PC-9 (cell line): ENCODE data around the gene EMILIN1. TPM values are rescaled to one million over a fixed set of nuclear protein-coding genes. Genes with fewer than 3 reads are reported as not detected.

Experiments used
- BruUV-seq: library from RNA; stranded (reverse); fragments of 400-500 nt; replicated peaks from 2 replicates; lab custom pipeline; 2021; lab: Mats Ljungman, UMichigan
- CTCF ChIA-PET: fragments of 300-600 bp; sonication (Branson Sonifier 250); formaldehyde crosslinking; loops from one replicate; lab custom pipeline; 2022; ENCODE audit warnings: antibody characterized with exemption; lab: Charles Lee
- POLR2A ChIA-PET: fragments of 300-600 bp; sonication (Branson Sonifier 250); formaldehyde crosslinking; loops from one replicate; lab custom pipeline; 2022; ENCODE audit warnings: antibody characterized with exemption; ENCODE audit not compliant: unreplicated experiment; lab: Charles Lee
- DNase-seq, 2 experiments: peaks; one replicate each; pipeline versions ENCODE4 v3.0.0 to v3.0.0-alpha.2; 2015 to 2022; ENCODE audit warnings: mixed read lengths in 1 of 2
- H2AFZ ChIP-seq: fragments of 200-600 bp; sonication (generic); 2 replicates; pipeline ENCODE4 v1.8.1; 2017; ENCODE audit warnings: antibody characterized with exemption
- H3F3A ChIP-seq: fragments of 200-600 bp; sonication (generic); 2 replicates; pipeline ENCODE4 v1.8.1; 2017; ENCODE audit warnings: antibody characterized with exemption, mild to moderate bottlenecking, low read depth; ENCODE audit not compliant: insufficient read depth
- H3K27ac ChIP-seq: fragments of 200-600 bp; sonication (generic); 2 replicates; pipeline ENCODE4 v1.6.1; 2016; ENCODE audit warnings: mixed run types
- H3K27me3 ChIP-seq: fragments of 200-600 bp; sonication (generic); 2 replicates; pipeline ENCODE4 v1.6.1; 2016; ENCODE audit warnings: low read depth, mixed run types; ENCODE audit not compliant: insufficient read depth
- H3K36me3 ChIP-seq: fragments of 200-600 bp; sonication (generic); 2 replicates; pipeline ENCODE4 v1.6.1; 2016; ENCODE audit warnings: low read depth, mixed run types
- H3K4me1 ChIP-seq: fragments of 200-600 bp; sonication (generic); replicated peaks from 2 replicates; pipeline ENCODE4 v1.6.1; 2016; ENCODE audit warnings: mixed run types; ENCODE audit not compliant: insufficient read depth
- H3K4me2 ChIP-seq: fragments of 200-600 bp; sonication (generic); 2 replicates; pipeline ENCODE4 v1.6.1; 2017; ENCODE audit warnings: mixed run types
- H3K4me3 ChIP-seq: fragments of 200-600 bp; sonication (generic); 2 replicates; pipeline ENCODE4 v1.6.1; 2016; ENCODE audit warnings: mixed run types
- H3K79me2 ChIP-seq: fragments of 200-600 bp; sonication (generic); 2 replicates; pipeline ENCODE4 v1.6.1; 2017; ENCODE audit warnings: low read depth, mixed run types
- H3K9me2 ChIP-seq: fragments of 200-600 bp; sonication (generic); 2 replicates; pipeline ENCODE4 v1.8.1; 2017; ENCODE audit warnings: mild to moderate bottlenecking; ENCODE audit not compliant: insufficient read depth
- H3K9me3 ChIP-seq: fragments of 200-600 bp; sonication (generic); 2 replicates; pipeline ENCODE4 v1.8.1; 2016; ENCODE audit warnings: low read depth; ENCODE audit not compliant: insufficient read depth
- H4K20me1 ChIP-seq: fragments of 200-600 bp; sonication (generic); 2 replicates; pipeline ENCODE4 v1.8.1; 2017; ENCODE audit not compliant: insufficient read depth
- EZH2 ChIP-seq: fragments of 200-600 bp; sonication (generic); IDR thresholded peaks from 2 replicates; pipeline ENCODE4 v1.8.0; 2017; ENCODE audit warnings: antibody characterized with exemption, low read depth
- intact Hi-C: fragments of 100-400 bp; cut with micrococcal nuclease; formaldehyde crosslinking; loops from one replicate; pipeline ENCODE4 v1.10.0; 2022; ENCODE audit not compliant: unreplicated experiment
- total RNA-seq: library from RNA; stranded (reverse); gene quantifications from 2 replicates; pipeline ENCODE4 v1.2.3, GENCODE V29; 2021
- TF ChIP-seq, protein P1 (sequence below): fragments of 200-600 bp; sonication (generic); conservative IDR thresholded peaks from 2 replicates; pipeline ENCODE4 v1.6.1; 2017; ENCODE audit warnings: mixed run types, antibody characterized with exemption, mild to moderate bottlenecking, moderate library complexity

The EMILIN1 gene
- total RNA-seq, 1 experiment from 2014 or later: 1.6 TPM

GRCh38 chr2:27033253-27033852, 45.1 kb upstream of the EMILIN1 start:
- intact Hi-C loops: loop anchor here (1.0 kb wide), 1 partner anchor 17 kb away; no protein-coding TSS in a partner anchor

DNA sequence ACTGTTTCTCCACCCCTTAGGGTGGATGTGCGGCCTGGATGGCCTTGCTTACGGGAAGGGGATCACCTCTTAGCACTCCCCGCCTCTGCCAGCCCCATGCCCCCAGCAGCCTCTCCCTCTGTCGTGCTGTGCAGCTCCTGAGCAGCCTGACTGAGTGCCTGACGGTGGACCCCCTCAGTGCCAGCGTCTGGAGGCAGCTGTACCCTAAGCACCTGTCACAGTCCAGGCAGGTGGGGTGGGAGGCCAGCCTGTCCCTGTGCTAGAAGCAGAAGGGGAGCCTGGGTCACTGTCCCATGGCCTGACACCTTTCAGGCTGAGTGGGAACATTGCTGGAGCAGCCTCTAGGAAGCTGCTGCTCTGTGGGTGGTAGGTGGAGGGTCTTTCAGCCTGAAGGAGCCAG, 40.4 kb upstream of the EMILIN1 start:
- no peak for DNase-seq
- no peaks in the 10 kb centered on the region for H3K9me2 ChIP-seq
- POLR2A ChIA-PET: no interaction called here
- no peak overlapping the region for H2AFZ ChIP-seq
- H3K36me3 ChIP-seq: peaks cover 27% of the 10 kb centered on the region
- H3K27ac ChIP-seq: no peak overlapping the region
- CTCF ChIA-PET: no interaction called here
- H3K79me2 ChIP-seq: peaks cover 24% of the 10 kb centered on the region
- BruUV-seq: no TSS peak
- H3K4me2 ChIP-seq: no peak overlapping the region
- H3K4me1 ChIP-seq: peaks cover 8% of the 10 kb centered on the region
- H3K27me3 ChIP-seq: no peaks in the 10 kb centered on the region
- H4K20me1 ChIP-seq: no peaks in the 10 kb centered on the region; the same call in 1 of the 2 replicates
- TF ChIP-seq, protein P1, sequence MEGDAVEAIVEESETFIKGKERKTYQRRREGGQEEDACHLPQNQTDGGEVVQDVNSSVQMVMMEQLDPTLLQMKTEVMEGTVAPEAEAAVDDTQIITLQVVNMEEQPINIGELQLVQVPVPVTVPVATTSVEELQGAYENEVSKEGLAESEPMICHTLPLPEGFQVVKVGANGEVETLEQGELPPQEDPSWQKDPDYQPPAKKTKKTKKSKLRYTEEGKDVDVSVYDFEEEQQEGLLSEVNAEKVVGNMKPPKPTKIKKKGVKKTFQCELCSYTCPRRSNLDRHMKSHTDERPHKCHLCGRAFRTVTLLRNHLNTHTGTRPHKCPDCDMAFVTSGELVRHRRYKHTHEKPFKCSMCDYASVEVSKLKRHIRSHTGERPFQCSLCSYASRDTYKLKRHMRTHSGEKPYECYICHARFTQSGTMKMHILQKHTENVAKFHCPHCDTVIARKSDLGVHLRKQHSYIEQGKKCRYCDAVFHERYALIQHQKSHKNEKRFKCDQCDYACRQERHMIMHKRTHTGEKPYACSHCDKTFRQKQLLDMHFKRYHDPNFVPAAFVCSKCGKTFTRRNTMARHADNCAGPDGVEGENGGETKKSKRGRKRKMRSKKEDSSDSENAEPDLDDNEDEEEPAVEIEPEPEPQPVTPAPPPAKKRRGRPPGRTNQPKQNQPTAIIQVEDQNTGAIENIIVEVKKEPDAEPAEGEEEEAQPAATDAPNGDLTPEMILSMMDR: no peak
- TF ChIP-seq EZH2: no peak
- peaks cover 4% of the 10 kb centered on the region for H3F3A ChIP-seq
- intact Hi-C loops: no loop called here
- H3K4me3 ChIP-seq: no peak overlapping the region
- H3K9me3 ChIP-seq: no peaks in the 10 kb centered on the region

More at GRCh38 chr2:27033253-27033852, 45.1 kb upstream of the EMILIN1 start:
- peak overlapping the region; percentile 95 for H3K4me3 ChIP-seq
- no peaks in the 10 kb centered on the region for H4K20me1 ChIP-seq
- TF ChIP-seq, protein P1: no peak
- no peak for TF ChIP-seq EZH2
- ChIA-PET CTCF (no interaction called here), POLR2A (interaction anchor here (0.6 to 1.2 kb wide), 3 partner anchors 12 to 28 kb away, joined by 3 to 4 read pairs (median 4); no protein-coding TSS in a partner anchor)
- H3K4me2 ChIP-seq: peak overlapping the region; percentile 85
- no peaks in the 10 kb centered on the region for H3K9me2 ChIP-seq
- peaks cover 34% of the 10 kb centered on the region for H3K79me2 ChIP-seq
- DNase-seq: no peak
- H3F3A ChIP-seq: peaks cover 7% of the 10 kb centered on the region; the same call in 1 of the 2 replicates
- H3K4me1 ChIP-seq: peaks cover 16% of the 10 kb centered on the region
- TSS peak; percentile 46 for BruUV-seq
- H3K27me3 ChIP-seq: no peaks in the 10 kb centered on the region
- no peaks in the 10 kb centered on the region for H3K9me3 ChIP-seq
- peak overlapping the region; percentile 97 for H2AFZ ChIP-seq
- H3K27ac ChIP-seq: peak overlapping the region; percentile 29; the same call in 1 of the 2 replicates
- H3K36me3 ChIP-seq: peaks cover 27% of the 10 kb centered on the region

- H3K4me2 ChIP-seq: no peak overlapping the region
- no peak overlapping the region for H2AFZ ChIP-seq
- intact Hi-C loops: no loop called here
- H3K36me3 ChIP-seq: peaks cover 27% of the 10 kb centered on the region
- no peaks in the 10 kb centered on the region for H3K9me2 ChIP-seq
- TF ChIP-seq EZH2: no peak
- TF ChIP-seq, protein P1: no peak
- no peak overlapping the region for H3K27ac ChIP-seq
- POLR2A ChIA-PET: no interaction called here
- H3K9me3 ChIP-seq: no peaks in the 10 kb centered on the region
- peaks cover 4% of the 10 kb centered on the region for H3F3A ChIP-seq
- no peaks in the 10 kb centered on the region for H3K27me3 ChIP-seq
- H3K4me3 ChIP-seq: no peak overlapping the region
- BruUV-seq: no TSS peak
- no peaks in the 10 kb centered on the region; the same call in 1 of the 2 replicates for H4K20me1 ChIP-seq
- peaks cover 17% of the 10 kb centered on the region for H3K79me2 ChIP-seq
- no peak for DNase-seq
- CTCF ChIA-PET: no interaction called here
- peaks cover 6% of the 10 kb centered on the region for H3K4me1 ChIP-seq
Measured at GRCh38 chr2:27038631-27039339, 39.6 kb upstream of the EMILIN1 start.
